ENCODE measurements around the gene RDM1. TPM values are rescaled to one million over a fixed set of nuclear protein-coding genes. Genes with fewer than 3 reads are reported as not detected.
A peak's percentile ranks its signal among the peaks of the same experiment; 100 is the strongest.

The RDM1 gene, protein sequence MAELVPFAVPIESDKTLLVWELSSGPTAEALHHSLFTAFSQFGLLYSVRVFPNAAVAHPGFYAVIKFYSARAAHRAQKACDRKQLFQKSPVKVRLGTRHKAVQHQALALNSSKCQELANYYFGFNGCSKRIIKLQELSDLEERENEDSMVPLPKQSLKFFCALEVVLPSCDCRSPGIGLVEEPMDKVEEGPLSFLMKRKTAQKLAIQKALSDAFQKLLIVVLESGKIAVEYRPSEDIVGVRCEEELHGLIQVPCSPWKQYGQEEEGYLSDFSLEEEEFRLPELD
- under 0.01 and 0.83 TPM in 2 replicates for total RNA-seq
- 0.48 and 0.75 TPM in 2 replicates for polyA plus RNA-seq
- polyA plus RNA-seq (2012) = 0.41 and 0.83 TPM in 2 replicates
- not detected in 2 replicates for polyA minus RNA-seq (ENCODE audit: low replicate concordance)

DNA sequence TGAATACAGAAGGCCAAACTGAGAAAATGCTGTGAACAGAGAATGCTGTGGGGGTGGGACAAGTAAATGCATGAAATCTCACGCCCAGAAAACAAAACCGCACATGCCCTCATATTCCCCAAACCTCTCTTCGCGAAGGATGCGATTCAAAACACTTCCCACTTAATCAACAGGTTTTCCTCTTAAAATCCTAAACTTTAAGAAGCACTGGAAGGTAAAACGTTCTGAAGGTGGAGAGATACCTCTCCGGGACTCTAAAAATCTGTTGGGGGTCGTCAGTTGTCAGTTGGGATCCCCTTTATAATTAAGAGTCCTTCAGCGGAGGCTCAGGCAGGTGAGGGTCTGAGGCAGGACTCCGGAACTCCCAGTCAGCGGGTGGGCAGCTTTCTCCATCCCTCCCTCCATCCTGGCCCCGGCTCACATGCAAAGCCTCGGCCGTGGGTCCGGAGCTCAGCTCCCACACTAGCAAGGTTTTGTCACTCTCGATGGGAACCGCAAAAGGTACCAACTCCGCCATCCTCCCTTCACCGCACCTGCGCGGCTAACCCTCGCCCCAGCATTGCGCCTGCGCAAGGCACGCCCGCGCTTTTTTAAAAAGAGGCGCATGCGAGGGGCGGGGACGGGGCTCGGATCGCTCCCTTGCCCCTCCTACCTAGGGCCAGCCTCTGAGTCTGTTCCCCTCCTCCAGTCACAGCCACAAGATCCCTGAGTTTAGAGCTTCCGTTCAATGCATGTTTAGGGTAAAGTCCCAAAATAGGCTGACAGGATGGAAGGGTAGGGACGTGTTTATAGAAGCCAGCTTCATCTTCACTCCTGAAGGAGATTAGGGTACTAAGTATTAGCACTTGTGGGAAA is at the start of gene RDM1:
Gene RDM1, minus strand, starts transcription at position 563 of the 855 bp plus-strand sequence. Its CDS starts 46 bp downstream, at position 517.
- Histone ChIP-seq H3K4me1 (ENCODE audit: control insufficient read depth, extremely low read depth, insufficient read depth, low read length) (no peaks in the 10 kb centered on the region), H3K4me2 (ENCODE audit: extremely low read depth, insufficient read depth, low read length) (peak within 1 kb of the TSS; percentile 78), H3K4me3 (replicated peaks in 1 of 4; ENCODE audit: control extremely low read depth in 1 of 4, insufficient read depth in 1 of 4, low read depth in 3 of 4, low read length in 4 of 4) (peak within 1 kb of the TSS; percentile 23 to 61 (median 60)), H3K27me3 (ENCODE audit: control insufficient read depth, insufficient read depth, low read length) (no peaks in the 10 kb centered on the region), H4K20me1 (ENCODE audit: control insufficient read depth, extremely low read depth, insufficient read depth, low read length) (no peaks in the 10 kb centered on the region), H3K9ac (ENCODE audit: insufficient read depth, low read length) (no peak within 1 kb of the TSS), H3K79me2 (ENCODE audit: control insufficient read depth, insufficient read depth, low read length) (no peaks in the 10 kb centered on the region), H2AFZ (ENCODE audit: low read length) (peak within 1 kb of the TSS; percentile 90), H3K9me3 (ENCODE audit: control insufficient read depth, insufficient read depth, low read depth, low read length) (no peaks in the 10 kb centered on the region), H3K27ac (ENCODE audit: insufficient read depth, low read length) (no peak within 1 kb of the TSS), H3K36me3 (ENCODE audit: control insufficient read depth, insufficient read depth, low read length) (no peaks in the 10 kb centered on the region)
- TF ChIP-seq, protein P1, sequence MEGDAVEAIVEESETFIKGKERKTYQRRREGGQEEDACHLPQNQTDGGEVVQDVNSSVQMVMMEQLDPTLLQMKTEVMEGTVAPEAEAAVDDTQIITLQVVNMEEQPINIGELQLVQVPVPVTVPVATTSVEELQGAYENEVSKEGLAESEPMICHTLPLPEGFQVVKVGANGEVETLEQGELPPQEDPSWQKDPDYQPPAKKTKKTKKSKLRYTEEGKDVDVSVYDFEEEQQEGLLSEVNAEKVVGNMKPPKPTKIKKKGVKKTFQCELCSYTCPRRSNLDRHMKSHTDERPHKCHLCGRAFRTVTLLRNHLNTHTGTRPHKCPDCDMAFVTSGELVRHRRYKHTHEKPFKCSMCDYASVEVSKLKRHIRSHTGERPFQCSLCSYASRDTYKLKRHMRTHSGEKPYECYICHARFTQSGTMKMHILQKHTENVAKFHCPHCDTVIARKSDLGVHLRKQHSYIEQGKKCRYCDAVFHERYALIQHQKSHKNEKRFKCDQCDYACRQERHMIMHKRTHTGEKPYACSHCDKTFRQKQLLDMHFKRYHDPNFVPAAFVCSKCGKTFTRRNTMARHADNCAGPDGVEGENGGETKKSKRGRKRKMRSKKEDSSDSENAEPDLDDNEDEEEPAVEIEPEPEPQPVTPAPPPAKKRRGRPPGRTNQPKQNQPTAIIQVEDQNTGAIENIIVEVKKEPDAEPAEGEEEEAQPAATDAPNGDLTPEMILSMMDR (conservative IDR thresholded peaks at IDR 0.05 in 1 of 2, IDR thresholded peaks at IDR 0.05 in 1 of 2; ENCODE audit: low read depth in 1 of 2, low read length in 2 of 2) = no peak
- no peak for TF ChIP-seq EZH2 (IDR thresholded peaks at IDR 0.05; ENCODE audit: low read length, missing control alignments)
- DNase-seq (ENCODE audit: low read depth in 2 of 2) = peak; percentile 45 to 49

DNA sequence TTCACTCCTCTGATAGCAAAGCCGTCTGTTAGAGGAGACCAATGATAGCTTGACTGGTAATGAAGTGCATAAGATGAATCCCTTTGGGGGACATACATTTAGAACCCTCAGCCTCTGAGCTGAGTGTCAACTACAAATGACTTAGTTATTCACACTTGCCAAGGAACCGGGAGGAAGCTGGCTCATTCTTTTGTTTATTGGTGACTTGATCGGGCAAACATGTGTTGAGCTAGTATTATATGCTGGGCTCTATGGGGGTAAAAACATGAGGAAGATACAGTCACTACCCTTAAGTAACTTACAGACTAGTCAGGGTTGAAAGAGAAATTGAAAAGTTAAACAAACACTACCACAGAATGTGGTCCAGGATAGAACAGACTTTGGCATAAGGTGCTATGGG is 47.8 kb upstream of the RDM1 start:
- DNase-seq (ENCODE audit: low read depth in 2 of 2) = no peak
- H4K20me1 ChIP-seq (ENCODE audit: control insufficient read depth, extremely low read depth, insufficient read depth, low read length) = no peaks in the 10 kb centered on the region

More for the DNA sequence above, 47.8 kb upstream of the RDM1 start:
- H3K4me3 ChIP-seq (replicated peaks in 1 of 4; ENCODE audit: control extremely low read depth in 1 of 4, insufficient read depth in 1 of 4, low read depth in 3 of 4, low read length in 4 of 4) = no peak overlapping the region
- H2AFZ ChIP-seq (ENCODE audit: low read length) = no peak overlapping the region
- no peaks in the 10 kb centered on the region for H3K9me3 ChIP-seq (ENCODE audit: control insufficient read depth, insufficient read depth, low read depth, low read length)
- TF ChIP-seq, protein P1 (conservative IDR thresholded peaks at IDR 0.05 in 1 of 2, IDR thresholded peaks at IDR 0.05 in 1 of 2; ENCODE audit: low read depth in 1 of 2, low read length in 2 of 2) = no peak
- no peak for TF ChIP-seq EZH2 (IDR thresholded peaks at IDR 0.05; ENCODE audit: low read length, missing control alignments)
- no peak overlapping the region for H3K9ac ChIP-seq (ENCODE audit: insufficient read depth, low read length)
- no peaks in the 10 kb centered on the region for H3K4me1 ChIP-seq (ENCODE audit: control insufficient read depth, extremely low read depth, insufficient read depth, low read length)
- H3K79me2 ChIP-seq (ENCODE audit: control insufficient read depth, insufficient read depth, low read length) = no peaks in the 10 kb centered on the region
- H3K27ac ChIP-seq (ENCODE audit: insufficient read depth, low read length) = no peak overlapping the region
- no peaks in the 10 kb centered on the region for H3K27me3 ChIP-seq (ENCODE audit: control insufficient read depth, insufficient read depth, low read length)
- H3K36me3 ChIP-seq (ENCODE audit: control insufficient read depth, insufficient read depth, low read length) = no peaks in the 10 kb centered on the region
- H3K4me2 ChIP-seq (ENCODE audit: extremely low read depth, insufficient read depth, low read length) = no peak overlapping the region

All from fibroblast of lung (primary cell).